Lung (tissue), 12 donors: ENCODE measurements around the gene UTS2. TPM values are rescaled to one million over a fixed set of nuclear protein-coding genes. Genes with fewer than 3 reads are reported as not detected.

Source experiments
- ATAC-seq: fragments of 200-7000 bp; cut with Tn5 transposase; one replicate; pipeline ENCODE4 v1.9.1; 2020; ENCODE audit warnings: moderate number of reproducible peaks; ENCODE audit not compliant: insufficient read depth, low FRiP score
- DNase-seq, 3 donors: peaks; one replicate each; pipeline ENCODE4 v3.0.0-alpha.2; 2013 to 2017
- H3K27ac ChIP-seq, 2 donors: one replicate each; pipeline ENCODE4 v1.5.1; 2013; ENCODE audit warnings: mild to moderate bottlenecking in 2 of 2, moderate library complexity in 2 of 2, control low read depth in 1 of 2, inconsistent platforms in 1 of 2, low read depth in 1 of 2, low read length in 1 of 2
- H3K27me3 ChIP-seq, 3 donors: one replicate each; pipeline ENCODE4 v1.5.1; 2013; ENCODE audit warnings: low read length in 2 of 3; ENCODE audit not compliant: control insufficient read depth in 3 of 3, insufficient read depth in 3 of 3
- H3K36me3 ChIP-seq, 4 donors: one replicate each; pipeline ENCODE4 v1.5.1; 2013; ENCODE audit warnings: low read length in 4 of 4, mild to moderate bottlenecking in 1 of 4, moderate library complexity in 1 of 4; ENCODE audit not compliant: control insufficient read depth in 4 of 4, insufficient read depth in 4 of 4
- H3K4me1 ChIP-seq, 5 donors: one replicate each; pipeline ENCODE4 v1.5.1; 2013; ENCODE audit warnings: low read length in 5 of 5, mild to moderate bottlenecking in 2 of 5, moderate library complexity in 1 of 5; ENCODE audit not compliant: control insufficient read depth in 5 of 5, insufficient read depth in 5 of 5
- H3K4me3 ChIP-seq: one replicate; pipeline ENCODE4 v1.5.1; 2013; ENCODE audit warnings: mild to moderate bottlenecking, control low read depth, moderate library complexity
- H3K9ac ChIP-seq, 2 donors: one replicate each; pipeline ENCODE4 v1.5.1; 2013; ENCODE audit warnings: low read length in 2 of 2, control low read depth in 1 of 2; ENCODE audit not compliant: insufficient read depth in 1 of 2
- H3K9me3 ChIP-seq, 4 donors: one replicate each; pipeline ENCODE4 v1.5.1; 2013; ENCODE audit warnings: low read length in 3 of 4, mild to moderate bottlenecking in 1 of 4, moderate library complexity in 1 of 4; ENCODE audit not compliant: control insufficient read depth in 4 of 4, insufficient read depth in 3 of 4
- CTCF ChIP-seq: IDR thresholded peaks from 2 replicates; pipeline ENCODE4 v1.5.1; 2012; ENCODE audit warnings: mild to moderate bottlenecking; ENCODE audit errors: control extremely low read depth, extremely low read depth
- WGBS, 2 donors: extraction: QIAGEN DNeasy Blood & Tissue Kit; methylation state at CpG; one replicate each; pipeline ENCODE4 v1.1.7; 2013; 5-methylcytosine and 5-hydroxymethylcytosine counted together
- polyA plus RNA-seq, 2 donors: library from polyadenylated mRNA; stranded (reverse); fragments of 200-250 nt; gene quantifications; one replicate each; pipeline ENCODE4 v1.2.1, GENCODE V29; 2013
- total RNA-seq, 2 donors: library from RNA; depleted of rRNA in 1 of 2; stranded (reverse); fragments of >200 nt in 1 of 2; gene quantifications; one replicate each; pipeline ENCODE4 v1.2.1, GENCODE V29; 2014 to 2021
- donor health status: control.
- donor health status: control.
- donor health status: Bipolar disorder and iron deficiency.
- donor health status: healthy.
- donor health status: DM: yes; HTN: yes; CAD: no.

UTS2 gene
- total and polyA plus RNA-seq, 4 donors: 0.82 to 1.8 TPM; not detected in 2

- Histone ChIP-seq H3K27me3 (no peaks in the 10 kb centered on the region), H3K9me3 (peaks cover 0 to 2% (median 0%) of the 10 kb centered on the region in 4 donors), H3K4me3 (no peak overlapping the region), H3K9ac (no peak overlapping the region), H3K36me3 (no peaks in the 10 kb centered on the region), H3K4me1 (no peaks in the 10 kb centered on the region), H3K27ac (no peak overlapping the region)
- ATAC-seq (no peak), DNase-seq (no peak)
- TF ChIP-seq CTCF: no peak
- WGBS, 2 donors: 92% methylated on average over 7 of the region's 7 CpGs
Observed at GRCh38 chr1:7859406-7859805, 6.5 kb upstream of the UTS2 start.

GRCh38 chr1:7857985-7858384, 5.1 kb upstream of the UTS2 start:
- Histone ChIP-seq H3K27me3 (no peaks in the 10 kb centered on the region), H3K9ac (no peak overlapping the region), H3K27ac (no peak overlapping the region), H3K9me3 (peaks cover 0 to 2% (median 0%) of the 10 kb centered on the region in 4 donors), H3K36me3 (no peaks in the 10 kb centered on the region), H3K4me1 (no peaks in the 10 kb centered on the region), H3K4me3 (no peak overlapping the region)
- 82 to 93% methylated on average over 4 of the region's 4 CpGs for WGBS, 2 donors
- ATAC-seq (no peak), DNase-seq (peak in 2 of 3 donors; percentile 13 to 19)
- TF ChIP-seq CTCF: no peak

- Histone ChIP-seq H3K27me3 (no peaks in the 10 kb centered on the region), H3K36me3 (no peaks in the 10 kb centered on the region), H3K4me3 (no peak overlapping the region), H3K9ac (no peak overlapping the region), H3K27ac (no peak overlapping the region), H3K9me3 (peaks cover 0 to 2% (median 0%) of the 10 kb centered on the region in 4 donors), H3K4me1 (no peaks in the 10 kb centered on the region)
- ATAC-seq (no peak), DNase-seq (no peak)
- TF ChIP-seq CTCF: no peak
- 63 to 65% methylated on average over 2 of the region's 2 CpGs for WGBS, 2 donors
Observed at GRCh38 chr1:7857000-7857399, 4.1 kb upstream of the UTS2 start.

GRCh38 chr1:7856345-7856744, 3.5 kb upstream of the UTS2 start:
- WGBS, 2 donors: 48 to 58% methylated on average over 15 of the region's 15 CpGs
- Histone ChIP-seq H3K4me1 (peaks cover 0 to 5% (median 0%) of the 10 kb centered on the region in 5 donors), H3K36me3 (peaks cover 0 to 2% (median 0%) of the 10 kb centered on the region in 4 donors), H3K27me3 (no peaks in the 10 kb centered on the region), H3K27ac (no peak overlapping the region), H3K9ac (no peak overlapping the region), H3K9me3 (peaks cover 0 to 2% (median 0%) of the 10 kb centered on the region in 4 donors), H3K4me3 (no peak overlapping the region)
- ATAC-seq: no peak
- DNase-seq: peak in 1 of 3 donors; percentile 11
- TF ChIP-seq CTCF: no peak
